T-helper 1 cell treated with Interleukin-12 subunit alpha and Interleukin-12 subunit beta and Interleukin-4 antibody, amounts not matched to agents 30 μg/mL and 1 μg/mL, for 36 hours (primary cell): ENCODE data around the gene NDRG2.
A peak's percentile ranks its signal among the peaks of the same experiment; 100 is the strongest.

Source experiments
- H3K27ac Mint-ChIP-seq: one replicate; pipeline ENCODE4 v1.8.0; 2021; ENCODE audit warnings: mild to moderate bottlenecking, mixed read lengths
- H3K27me3 Mint-ChIP-seq: one replicate; pipeline ENCODE4 v1.8.0; 2021; ENCODE audit warnings: low read depth, mixed read lengths
- H3K36me3 Mint-ChIP-seq: one replicate; pipeline ENCODE4 v1.8.0; 2021; ENCODE audit warnings: low read depth, mixed read lengths
- H3K4me1 Mint-ChIP-seq: one replicate; pipeline ENCODE4 v1.8.0; 2021; ENCODE audit warnings: low read depth, mixed read lengths
- H3K4me3 Mint-ChIP-seq: one replicate; pipeline ENCODE4 v1.8.0; 2021; ENCODE audit warnings: mild to moderate bottlenecking, moderate library complexity, mixed read lengths
- H3K9me3 Mint-ChIP-seq: one replicate; pipeline ENCODE4 v1.8.0; 2021; ENCODE audit warnings: mixed read lengths

Gene NDRG2

DNA sequence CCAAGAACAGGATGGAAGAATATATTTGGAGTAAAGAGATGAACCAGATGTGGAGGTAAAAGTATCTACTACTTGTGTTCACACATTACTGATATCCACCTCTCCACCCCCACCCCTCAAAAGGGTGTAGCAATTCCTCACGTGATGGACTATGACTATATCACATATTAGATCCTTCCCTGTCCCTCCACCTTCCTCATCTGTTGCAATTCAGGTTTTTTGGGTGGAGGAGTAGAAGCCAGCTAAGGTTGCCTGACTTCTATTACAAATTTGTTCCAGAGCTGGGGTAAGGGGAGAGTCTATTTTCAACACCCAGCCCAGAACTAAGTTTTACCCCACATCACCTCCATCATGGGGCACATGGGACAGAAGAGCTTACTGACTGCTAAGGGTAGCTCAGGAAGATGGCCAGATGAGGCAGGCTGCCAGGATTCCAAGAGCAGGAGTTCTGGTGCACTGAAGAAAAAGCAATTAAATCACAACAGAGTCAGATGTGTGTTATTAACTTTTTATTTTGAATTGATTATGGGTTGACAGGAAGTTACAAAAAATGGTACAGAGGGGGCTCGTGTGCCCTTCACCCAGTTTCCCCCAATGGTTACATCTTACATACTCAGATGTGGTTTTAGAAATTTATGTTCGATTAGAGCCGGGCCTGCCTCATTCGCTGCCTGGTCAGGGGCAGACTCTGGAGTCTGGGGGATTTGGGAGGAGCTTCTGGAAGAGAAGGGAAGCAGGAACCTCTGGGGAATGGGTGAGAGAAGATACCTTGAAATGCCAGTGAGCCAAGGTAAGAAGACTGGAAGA lies 7.7 kb upstream of the NDRG2 start:
- peaks cover 16% of the 10 kb centered on the region for H3K27me3 Mint-ChIP-seq
- H3K9me3 Mint-ChIP-seq, result no peaks in the 10 kb centered on the region
- no peak overlapping the region for H3K27ac Mint-ChIP-seq
- no peaks in the 10 kb centered on the region for H3K4me1 Mint-ChIP-seq
- no peaks in the 10 kb centered on the region for H3K36me3 Mint-ChIP-seq
- H3K4me3 Mint-ChIP-seq, result no peak overlapping the region

DNA sequence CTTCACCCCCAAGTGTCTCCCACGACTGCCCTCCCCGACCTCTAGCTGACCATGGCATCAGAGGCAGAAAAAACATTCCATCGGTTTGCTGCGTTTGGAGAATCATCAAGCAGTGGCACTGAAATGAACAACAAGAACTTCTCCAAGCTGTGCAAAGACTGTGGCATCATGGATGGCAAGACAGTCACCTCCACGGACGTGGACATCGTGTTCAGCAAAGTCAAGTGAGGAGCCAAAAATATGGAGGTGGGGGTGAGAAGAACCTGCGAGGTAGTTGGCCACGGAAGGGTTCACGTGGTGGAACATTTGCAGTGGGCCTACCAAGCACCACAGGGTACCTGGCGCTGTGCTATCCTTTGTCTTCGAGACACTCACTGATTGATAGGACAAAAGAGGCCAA lies 5.7 kb upstream of the NDRG2 start:
- H3K9me3 Mint-ChIP-seq, result no peaks in the 10 kb centered on the region
- H3K27ac Mint-ChIP-seq, result no peak overlapping the region
- peaks cover 27% of the 10 kb centered on the region for H3K27me3 Mint-ChIP-seq
- no peaks in the 10 kb centered on the region for H3K4me1 Mint-ChIP-seq
- no peaks in the 10 kb centered on the region for H3K36me3 Mint-ChIP-seq
- no peak overlapping the region for H3K4me3 Mint-ChIP-seq

DNA sequence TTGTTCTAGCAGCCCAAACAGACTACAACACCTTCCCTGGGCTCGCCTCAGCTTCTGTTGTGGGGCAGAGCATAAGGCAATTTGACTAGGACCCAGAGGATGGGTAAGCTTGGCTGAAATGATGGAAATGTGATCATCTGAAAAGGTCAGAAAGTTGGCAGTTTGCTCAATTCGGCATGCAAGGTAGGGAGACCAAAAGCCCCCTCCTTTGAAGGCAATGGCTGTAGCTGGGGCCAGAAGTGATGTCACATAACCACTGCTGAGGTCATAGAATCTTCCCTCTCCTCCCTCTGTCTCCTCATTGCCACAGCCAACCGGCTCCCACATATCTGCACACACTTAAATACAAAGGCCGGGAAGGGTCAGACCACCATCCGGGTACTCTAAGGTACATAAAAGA lies 5.1 kb upstream of the NDRG2 start, which contains the start of gene TPPP2:
Gene TPPP2, plus strand, starts transcription at position 301 of the 400 bp plus-strand sequence. CDS start 365 bp downstream, outside the sequence.
- Mint-ChIP-seq H3K27ac (no peak within 1 kb of the TSS), H3K4me1 (no peaks in the 10 kb centered on the region), H3K4me3 (no peak within 1 kb of the TSS), H3K36me3 (no peaks in the 10 kb centered on the region), H3K9me3 (no peaks in the 10 kb centered on the region), H3K27me3 (peaks cover 27% of the 10 kb centered on the region)

DNA sequence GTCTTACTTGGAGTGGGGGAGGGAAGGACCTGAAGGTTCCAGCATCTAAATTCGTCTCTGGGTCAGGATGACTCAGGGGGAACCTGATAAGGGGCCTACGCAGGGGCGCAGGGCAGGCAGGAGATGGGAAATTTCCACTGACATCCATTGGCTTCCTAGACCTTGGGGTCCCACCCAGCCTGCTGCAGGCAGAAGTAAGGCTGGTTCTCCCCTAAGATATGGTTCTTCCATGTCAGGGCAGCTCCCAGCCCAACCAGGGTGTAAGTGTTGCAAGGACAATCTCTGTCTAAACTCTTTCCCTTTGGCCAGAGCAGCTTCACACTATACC lies 2.1 kb upstream of the NDRG2 start:
- Mint-ChIP-seq H3K27ac (no peak overlapping the region), H3K9me3 (no peaks in the 10 kb centered on the region), H3K4me3 (no peak overlapping the region), H3K27me3 (peaks cover 43% of the 10 kb centered on the region), H3K4me1 (peaks cover 7% of the 10 kb centered on the region), H3K36me3 (no peaks in the 10 kb centered on the region)

DNA sequence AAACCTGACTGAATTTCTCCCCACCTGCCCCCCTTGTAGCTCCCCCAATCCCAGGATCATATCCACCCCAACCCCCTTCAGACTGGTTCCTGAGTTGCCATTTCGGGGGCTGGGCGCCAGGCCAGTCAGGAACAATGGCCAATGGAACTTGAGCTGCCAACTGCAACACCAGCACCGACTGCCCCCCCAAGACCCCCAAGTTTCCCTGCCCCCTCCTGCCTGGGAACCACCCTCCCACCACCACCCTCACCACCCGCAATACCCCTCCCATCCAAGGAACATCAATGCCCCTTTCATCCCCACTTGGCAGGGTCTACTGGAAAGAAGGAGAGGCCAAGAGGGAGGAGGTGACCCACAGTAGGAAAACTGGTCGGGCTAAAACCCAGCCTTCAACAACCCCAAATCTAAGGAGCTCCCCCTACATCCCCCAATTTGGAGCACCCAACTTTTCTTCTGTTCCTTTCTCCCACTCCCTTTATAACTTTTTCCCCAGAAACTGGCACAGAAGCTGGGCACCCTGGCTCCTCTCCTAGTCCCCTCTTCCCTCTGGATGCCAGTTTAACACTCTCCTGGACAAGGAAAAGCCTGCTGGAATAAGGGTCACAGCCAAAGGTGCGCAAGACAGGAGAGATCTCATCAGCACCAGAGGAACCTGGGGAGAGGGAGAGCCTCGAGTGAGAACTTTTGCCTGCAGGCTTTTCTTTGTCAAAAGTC lies 1.6 kb upstream of the NDRG2 start:
- Mint-ChIP-seq H3K4me3 (peak overlapping the region; percentile 42), H3K9me3 (no peaks in the 10 kb centered on the region), H3K4me1 (peaks cover 7% of the 10 kb centered on the region), H3K27me3 (peaks cover 43% of the 10 kb centered on the region), H3K27ac (no peak overlapping the region), H3K36me3 (no peaks in the 10 kb centered on the region)

DNA sequence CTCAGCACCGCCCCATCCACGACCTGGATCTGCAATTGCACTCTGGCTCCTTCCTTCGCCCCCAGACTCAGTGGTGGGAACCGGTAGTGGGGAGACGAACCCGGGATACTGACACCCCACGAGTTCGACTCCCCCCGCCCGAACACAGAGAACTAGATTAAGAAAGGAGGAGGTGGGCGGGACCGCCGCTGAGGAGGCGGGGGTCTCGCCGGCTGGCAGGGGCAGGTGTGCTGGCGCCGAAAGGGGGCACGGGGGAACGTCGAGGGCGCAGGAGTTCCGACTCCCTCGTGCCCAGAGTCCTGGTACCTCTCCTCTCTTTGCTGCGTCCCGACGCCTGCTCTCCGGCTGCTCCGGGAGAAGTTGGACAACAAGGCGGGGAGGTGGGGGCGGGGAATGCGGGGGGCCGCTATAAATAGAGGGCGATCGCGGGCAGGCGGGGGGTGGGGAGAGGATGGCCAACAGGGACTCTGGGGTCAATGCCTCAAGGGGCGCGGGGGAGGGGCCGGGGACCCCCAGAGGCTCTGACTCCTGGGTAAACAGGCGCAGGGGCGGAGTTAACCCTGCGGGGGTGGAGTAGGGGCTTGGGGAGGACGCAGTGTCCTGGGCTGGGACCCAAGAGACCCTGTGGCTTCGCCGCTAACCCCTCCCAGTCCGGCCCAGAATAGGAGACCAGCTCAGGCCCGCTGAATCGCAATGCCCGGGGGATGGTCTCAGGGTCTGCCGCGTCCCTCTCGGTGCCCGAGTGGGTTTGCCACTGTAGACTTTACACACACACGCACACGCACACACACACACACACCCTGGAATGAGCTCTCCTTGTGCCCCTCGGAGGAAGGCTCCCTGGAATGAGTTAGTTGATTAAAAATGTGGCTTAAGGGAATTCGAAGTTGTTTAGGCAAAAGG lies 761 bp upstream of the NDRG2 start:
- Mint-ChIP-seq H3K27ac (no peak overlapping the region), H3K9me3 (no peaks in the 10 kb centered on the region), H3K4me3 (peak overlapping the region; percentile 79), H3K27me3 (peaks cover 44% of the 10 kb centered on the region), H3K36me3 (no peaks in the 10 kb centered on the region), H3K4me1 (peaks cover 7% of the 10 kb centered on the region)

DNA sequence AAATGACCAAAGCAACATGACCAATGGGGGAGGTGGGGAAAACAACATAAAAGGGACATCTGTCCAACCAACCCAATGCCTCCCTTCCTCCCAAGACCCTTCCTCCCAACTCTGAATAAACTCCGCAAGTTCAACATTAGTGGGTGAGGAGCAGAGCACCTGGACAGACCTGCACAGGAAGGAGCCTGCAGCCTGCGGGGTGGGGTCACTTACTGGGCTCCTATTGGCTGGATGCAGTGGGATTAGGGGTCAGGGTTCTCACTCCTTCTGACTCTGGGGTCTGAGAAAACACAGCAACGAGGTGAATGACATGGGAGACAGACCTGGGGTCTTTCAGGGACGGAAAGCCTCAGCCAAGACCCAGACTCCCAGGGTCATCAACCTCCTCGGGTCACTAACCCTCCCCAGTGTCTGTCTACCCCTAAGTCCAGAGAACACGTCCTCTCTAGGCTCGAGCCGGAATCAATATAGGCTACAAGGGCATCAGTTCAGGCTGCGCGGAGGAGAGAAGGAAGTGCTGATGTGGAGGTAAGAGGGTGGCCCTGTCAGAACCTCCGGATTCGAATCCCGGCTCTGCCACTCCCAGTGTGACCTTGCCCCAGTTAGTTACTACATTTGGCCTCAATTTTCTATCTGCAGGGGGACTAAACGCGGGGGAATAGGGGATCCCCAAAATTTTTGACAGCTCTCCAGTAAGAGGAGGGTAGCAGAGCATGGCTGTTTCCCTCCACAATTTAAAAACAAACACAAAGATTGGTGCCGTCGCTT lies 860 bp downstream of the NDRG2 start:
- peaks cover 44% of the 10 kb centered on the region for H3K27me3 Mint-ChIP-seq

DNA sequence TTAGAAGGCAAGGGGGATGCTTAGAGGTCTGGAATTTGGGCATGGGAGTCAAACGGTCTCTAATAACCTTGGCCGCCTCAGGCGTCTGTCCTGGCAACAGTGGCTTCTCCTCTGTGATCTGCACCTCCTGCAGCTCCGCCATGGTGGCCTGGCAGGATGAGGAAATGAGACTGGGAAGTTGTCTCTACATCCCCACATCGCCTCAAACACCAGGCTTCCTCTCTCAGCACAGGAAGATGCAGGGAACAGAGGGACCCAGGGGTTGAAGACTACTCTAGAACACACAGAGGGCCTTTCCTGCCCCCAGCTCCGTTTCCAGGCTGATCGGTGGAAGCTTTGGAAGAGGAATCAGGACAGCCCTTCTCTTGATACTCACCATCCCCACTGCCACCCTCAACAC lies 1.7 kb downstream of the NDRG2 start:
- Mint-ChIP-seq H3K4me1 (peaks cover 7% of the 10 kb centered on the region), H3K36me3 (no peaks in the 10 kb centered on the region), H3K9me3 (no peaks in the 10 kb centered on the region), H3K27ac (no peak overlapping the region), H3K4me3 (no peak overlapping the region), H3K27me3 (peaks cover 44% of the 10 kb centered on the region)

More for the DNA sequence above, 860 bp downstream of the NDRG2 start:
- Mint-ChIP-seq H3K4me1 (peaks cover 7% of the 10 kb centered on the region), H3K4me3 (peak overlapping the region; percentile 75), H3K27ac (no peak overlapping the region), H3K36me3 (no peaks in the 10 kb centered on the region), H3K9me3 (no peaks in the 10 kb centered on the region)

DNA sequence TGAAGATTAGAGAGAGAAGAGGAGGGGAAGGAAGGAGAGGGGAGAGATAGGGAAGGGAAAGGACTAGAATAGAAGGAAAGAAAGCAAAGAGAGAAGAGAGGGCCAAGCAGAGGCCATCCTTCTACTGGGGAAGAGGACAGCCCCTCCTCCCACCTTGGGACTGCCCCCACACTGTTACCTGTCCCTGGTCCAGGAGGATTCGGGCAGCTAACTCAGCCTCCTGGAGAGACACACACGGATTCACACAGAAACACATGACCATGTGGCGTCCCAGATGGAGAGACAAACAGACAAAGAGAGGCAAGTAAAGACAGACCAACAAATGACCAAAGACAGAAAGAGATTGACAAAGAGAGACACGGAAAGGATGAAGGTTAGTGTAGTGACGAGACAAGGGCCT lies 2.2 kb downstream of the NDRG2 start:
- Mint-ChIP-seq H3K27me3 (peaks cover 44% of the 10 kb centered on the region), H3K36me3 (no peaks in the 10 kb centered on the region), H3K4me3 (peak overlapping the region; percentile 1), H3K4me1 (peaks cover 7% of the 10 kb centered on the region), H3K9me3 (no peaks in the 10 kb centered on the region), H3K27ac (no peak overlapping the region)

DNA sequence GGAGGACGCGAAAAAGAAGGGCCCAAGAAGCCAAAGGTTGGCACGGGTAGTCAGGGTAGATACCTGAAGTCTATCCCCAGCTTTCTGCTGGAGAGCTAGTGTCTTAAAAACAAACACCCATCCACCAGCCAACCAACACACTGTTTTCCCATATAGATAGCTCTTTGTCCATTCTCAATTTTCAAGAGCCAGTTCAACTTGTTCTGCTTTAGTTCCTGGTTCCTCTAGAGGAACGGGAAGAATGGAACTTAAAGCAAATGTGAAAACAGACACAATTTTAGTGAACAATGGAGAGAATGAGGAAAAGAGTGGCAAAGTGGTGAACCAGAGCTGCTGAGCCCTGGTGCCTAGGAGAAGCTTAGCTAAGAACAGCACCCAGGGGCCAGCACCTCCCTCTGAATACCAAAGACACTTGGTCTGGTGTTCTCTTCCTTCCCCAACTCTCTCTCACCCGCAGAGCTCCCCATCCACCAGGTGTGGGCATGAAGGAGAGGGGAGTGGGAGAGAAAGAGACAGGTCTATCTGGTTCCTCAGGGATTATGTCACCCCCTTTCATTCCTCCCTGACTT lies 3.8 kb downstream of the NDRG2 start:
- peaks cover 32% of the 10 kb centered on the region for H3K27me3 Mint-ChIP-seq
- H3K27ac Mint-ChIP-seq, result no peak overlapping the region
- H3K4me3 Mint-ChIP-seq, result no peak overlapping the region
- H3K4me1 Mint-ChIP-seq, result peaks cover 7% of the 10 kb centered on the region
- no peaks in the 10 kb centered on the region for H3K9me3 Mint-ChIP-seq
- H3K36me3 Mint-ChIP-seq, result no peaks in the 10 kb centered on the region

DNA sequence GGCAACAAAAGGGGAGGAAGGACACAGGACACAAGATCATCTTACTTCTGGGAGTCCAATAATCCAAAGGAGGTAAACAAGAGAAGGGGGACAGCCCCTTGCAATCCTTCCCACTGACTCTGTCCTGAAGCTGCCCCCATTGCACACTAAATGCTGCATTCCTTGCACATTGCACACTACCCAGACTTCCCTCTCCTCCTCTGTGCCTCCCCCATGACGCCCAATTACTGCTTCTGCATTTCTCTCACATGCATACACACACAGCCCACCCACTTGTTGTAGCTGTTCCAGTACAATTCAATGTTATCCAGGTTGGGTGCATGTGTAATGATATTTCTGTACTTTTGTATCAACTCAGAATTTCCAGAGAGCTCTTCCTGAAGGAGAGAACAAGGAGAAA lies 5.5 kb downstream of the NDRG2 start:
- H3K4me1 Mint-ChIP-seq, result peaks cover 7% of the 10 kb centered on the region
- no peak overlapping the region for H3K27ac Mint-ChIP-seq
- peaks cover 35% of the 10 kb centered on the region for H3K27me3 Mint-ChIP-seq
- no peaks in the 10 kb centered on the region for H3K36me3 Mint-ChIP-seq
- no peak overlapping the region for H3K4me3 Mint-ChIP-seq
- no peaks in the 10 kb centered on the region for H3K9me3 Mint-ChIP-seq

DNA sequence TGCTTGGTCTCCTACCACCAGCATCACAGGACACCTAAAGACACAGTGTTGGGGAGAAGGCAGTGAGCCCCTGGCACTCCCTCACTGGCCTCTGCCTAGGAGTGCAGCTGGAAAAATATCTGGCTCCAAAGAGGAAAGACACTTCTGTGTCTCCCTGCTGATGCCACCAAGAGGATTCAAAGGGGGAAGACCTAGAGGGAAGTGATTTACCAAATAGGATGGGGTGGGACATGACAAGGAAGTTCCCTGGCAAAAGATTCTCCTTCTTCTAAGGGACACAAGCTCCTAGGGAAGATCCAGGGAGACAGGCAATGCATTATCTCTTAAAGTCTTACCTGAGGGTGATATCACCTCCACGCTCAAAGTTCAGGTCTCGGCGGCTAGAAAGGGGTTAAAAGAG lies 6.1 kb downstream of the NDRG2 start:
- no peak overlapping the region for H3K27ac Mint-ChIP-seq
- peaks cover 33% of the 10 kb centered on the region for H3K27me3 Mint-ChIP-seq
- H3K9me3 Mint-ChIP-seq, result no peaks in the 10 kb centered on the region
- no peak overlapping the region for H3K4me3 Mint-ChIP-seq
- H3K36me3 Mint-ChIP-seq, result no peaks in the 10 kb centered on the region
- peaks cover 2% of the 10 kb centered on the region for H3K4me1 Mint-ChIP-seq

DNA sequence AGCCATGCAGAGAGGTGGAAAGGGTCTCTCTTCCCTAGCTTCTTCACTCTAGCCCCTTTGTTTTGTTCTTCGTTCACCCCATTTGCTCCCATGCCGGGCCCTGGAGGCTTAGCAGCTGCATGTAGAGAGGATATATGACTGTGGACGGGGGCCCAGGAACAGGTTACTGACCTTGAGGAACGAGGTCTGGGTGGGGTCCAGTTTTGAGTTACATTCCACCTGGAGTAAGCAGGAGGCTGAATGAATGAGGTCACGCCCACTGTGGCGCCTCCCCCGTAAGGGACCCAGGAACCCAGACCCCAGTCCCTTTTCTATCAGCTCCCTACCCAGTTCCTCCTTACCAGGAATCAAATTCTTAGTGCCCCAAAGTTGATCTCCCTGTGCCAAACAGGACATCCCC lies 6.6 kb downstream of the NDRG2 start:
- H3K4me1 Mint-ChIP-seq, result peaks cover 2% of the 10 kb centered on the region
- peaks cover 28% of the 10 kb centered on the region for H3K27me3 Mint-ChIP-seq
- no peak overlapping the region for H3K27ac Mint-ChIP-seq
- no peak overlapping the region for H3K4me3 Mint-ChIP-seq
- H3K36me3 Mint-ChIP-seq, result no peaks in the 10 kb centered on the region
- no peaks in the 10 kb centered on the region for H3K9me3 Mint-ChIP-seq
